HG03280 (cell line): ENCODE results near the gene DNAH14.
"Not testable (repeated sequence)": the region's sequence is repeated elsewhere in the genome, so short reads cannot be mapped to it uniquely, and the experiment has no call there.

Experiments
- ATAC-seq: cut with Tn5 transposase; IDR thresholded peaks from one replicate; pipeline ENCODE4 v1.9.1; 2021; ENCODE audit warnings: mild to moderate bottlenecking, moderate library complexity; ENCODE audit not compliant: unreplicated experiment

The DNAH14 gene

GRCh38 chr1:224920930-224921329, 8.5 kb upstream of the DNAH14 start:
- ATAC-seq = no peak

GRCh38 chr1:224921354-224921753, 8.1 kb upstream of the DNAH14 start:
- no peak for ATAC-seq

GRCh38 chr1:224922404-224923164, 6.9 kb upstream of the DNAH14 start:
- peak; percentile 52 for ATAC-seq

- no peak for ATAC-seq
These were observed 5.7 kb upstream of the DNAH14 start for GRCh38 chr1:224923726-224924125.

- ATAC-seq = not testable (repeated sequence)
These were observed 1.8 kb upstream of the DNAH14 start for GRCh38 chr1:224927631-224928030.

- no peak for ATAC-seq
These were observed 569 bp upstream of the DNAH14 start for GRCh38 chr1:224928906-224929305.

- ATAC-seq = no peak
These were observed 2.1 kb downstream of the DNAH14 start for GRCh38 chr1:224931605-224932004.

- ATAC-seq = no peak
These were observed 3.3 kb downstream of the DNAH14 start for GRCh38 chr1:224932607-224933249.

- ATAC-seq = no peak
These were observed 4.1 kb downstream of the DNAH14 start for GRCh38 chr1:224933584-224933983.

- ATAC-seq = no peak
These were observed 9.2 kb downstream of the DNAH14 start for GRCh38 chr1:224938652-224939051.

GRCh38 chr1:224939844-224940425, 10.5 kb downstream of the DNAH14 start:
- ATAC-seq = no peak

- not testable (repeated sequence) for ATAC-seq
These were observed 11.3 kb downstream of the DNAH14 start for GRCh38 chr1:224940735-224941134.

GRCh38 chr1:224945651-224946348, 16.3 kb downstream of the DNAH14 start:
- not testable (repeated sequence) for ATAC-seq

GRCh38 chr1:224946349-224946691, 16.8 kb downstream of the DNAH14 start:
- not testable (repeated sequence) for ATAC-seq

- ATAC-seq = no peak
These were observed 28.2 kb downstream of the DNAH14 start for GRCh38 chr1:224957696-224958095.

GRCh38 chr1:224958490-224958889, 29.0 kb downstream of the DNAH14 start:
- no peak for ATAC-seq

GRCh38 chr1:224959115-224959514, 29.6 kb downstream of the DNAH14 start:
- ATAC-seq = no peak

- no peak for ATAC-seq
These were observed 30.2 kb downstream of the DNAH14 start for GRCh38 chr1:224959656-224960055.

GRCh38 chr1:224980181-224980580, 50.7 kb downstream of the DNAH14 start:
- no peak for ATAC-seq

- not testable (repeated sequence) for ATAC-seq
These were observed 52.5 kb downstream of the DNAH14 start for GRCh38 chr1:224981922-224982354.

GRCh38 chr1:224988042-224988441, 58.6 kb downstream of the DNAH14 start:
- ATAC-seq = no peak
